C4-2B (cell line): Measurements from ENCODE around the gene HSPA2.

Source experiments
- ZFX ChIP-seq: fragments of 450-650 bp; IDR thresholded peaks from 2 replicates; pipeline ENCODE4 v1.6.1; 2017
- TF ChIP-seq, protein P1 (sequence below): fragments of 450-650 bp; conservative IDR thresholded peaks from 2 replicates; pipeline ENCODE4 v1.5.1; 2017; ENCODE audit warnings: mild to moderate bottlenecking

DNA sequence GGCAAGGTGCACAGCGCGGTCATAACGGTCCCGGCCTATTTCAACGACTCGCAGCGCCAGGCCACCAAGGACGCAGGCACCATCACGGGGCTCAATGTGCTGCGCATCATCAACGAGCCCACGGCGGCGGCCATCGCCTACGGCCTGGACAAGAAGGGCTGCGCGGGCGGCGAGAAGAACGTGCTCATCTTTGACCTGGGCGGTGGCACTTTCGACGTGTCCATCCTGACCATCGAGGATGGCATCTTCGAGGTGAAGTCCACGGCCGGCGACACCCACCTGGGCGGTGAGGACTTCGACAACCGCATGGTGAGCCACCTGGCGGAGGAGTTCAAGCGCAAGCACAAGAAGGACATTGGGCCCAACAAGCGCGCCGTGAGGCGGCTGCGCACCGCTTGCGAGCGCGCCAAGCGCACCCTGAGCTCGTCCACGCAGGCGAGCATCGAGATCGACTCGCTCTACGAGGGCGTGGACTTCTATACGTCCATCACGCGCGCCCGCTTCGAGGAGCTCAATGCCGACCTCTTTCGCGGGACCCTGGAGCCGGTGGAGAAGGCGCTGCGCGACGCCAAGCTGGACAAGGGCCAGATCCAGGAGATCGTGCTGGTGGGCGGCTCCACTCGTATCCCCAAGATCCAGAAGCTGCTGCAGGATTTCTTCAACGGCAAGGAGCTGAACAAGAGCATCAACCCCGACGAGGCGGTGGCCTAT lies 875 bp downstream of the HSPA2 start:
- TF ChIP-seq, protein P1, sequence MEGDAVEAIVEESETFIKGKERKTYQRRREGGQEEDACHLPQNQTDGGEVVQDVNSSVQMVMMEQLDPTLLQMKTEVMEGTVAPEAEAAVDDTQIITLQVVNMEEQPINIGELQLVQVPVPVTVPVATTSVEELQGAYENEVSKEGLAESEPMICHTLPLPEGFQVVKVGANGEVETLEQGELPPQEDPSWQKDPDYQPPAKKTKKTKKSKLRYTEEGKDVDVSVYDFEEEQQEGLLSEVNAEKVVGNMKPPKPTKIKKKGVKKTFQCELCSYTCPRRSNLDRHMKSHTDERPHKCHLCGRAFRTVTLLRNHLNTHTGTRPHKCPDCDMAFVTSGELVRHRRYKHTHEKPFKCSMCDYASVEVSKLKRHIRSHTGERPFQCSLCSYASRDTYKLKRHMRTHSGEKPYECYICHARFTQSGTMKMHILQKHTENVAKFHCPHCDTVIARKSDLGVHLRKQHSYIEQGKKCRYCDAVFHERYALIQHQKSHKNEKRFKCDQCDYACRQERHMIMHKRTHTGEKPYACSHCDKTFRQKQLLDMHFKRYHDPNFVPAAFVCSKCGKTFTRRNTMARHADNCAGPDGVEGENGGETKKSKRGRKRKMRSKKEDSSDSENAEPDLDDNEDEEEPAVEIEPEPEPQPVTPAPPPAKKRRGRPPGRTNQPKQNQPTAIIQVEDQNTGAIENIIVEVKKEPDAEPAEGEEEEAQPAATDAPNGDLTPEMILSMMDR, result no peak
- no peak for TF ChIP-seq ZFX
